IgD-negative memory B cell (primary cell): ENCODE results near the gene GALNT18. TPM values are rescaled to one million over a fixed set of nuclear protein-coding genes. Genes with fewer than 3 reads are reported as not detected.
A peak's percentile ranks its signal among the peaks of the same experiment; 100 is the strongest.

Experiments used
- H3K27ac Mint-ChIP-seq, 3 donors: one replicate each; pipeline ENCODE4 v1.8.0; 2020 to 2022; ENCODE audit warnings: mild to moderate bottlenecking in 3 of 3, mixed read lengths in 3 of 3, moderate library complexity in 1 of 3
- H3K27me3 Mint-ChIP-seq: one replicate; pipeline ENCODE4 v1.8.0; 2021; ENCODE audit warnings: mixed read lengths
- H3K36me3 Mint-ChIP-seq: one replicate; pipeline ENCODE4 v1.8.0; 2020; ENCODE audit warnings: mild to moderate bottlenecking, mixed read lengths
- H3K4me1 Mint-ChIP-seq, 3 donors: one replicate each; pipeline ENCODE4 v1.8.0; 2020 to 2022; ENCODE audit warnings: mixed read lengths in 3 of 3, mild to moderate bottlenecking in 1 of 3
- H3K4me3 Mint-ChIP-seq, 4 donors: one replicate each; pipeline ENCODE4 v1.8.0; 2020 to 2022; ENCODE audit warnings: mild to moderate bottlenecking in 4 of 4, mixed read lengths in 4 of 4, moderate library complexity in 3 of 4
- H3K9me3 Mint-ChIP-seq, 3 donors: one replicate each; pipeline ENCODE4 v1.8.0; 2020 to 2021; ENCODE audit warnings: mixed read lengths in 3 of 3, mild to moderate bottlenecking in 1 of 3
- polyA plus RNA-seq: library from polyadenylated mRNA; unstranded; fragments of 300-500 nt; fragmentation: Illumina TruSeq; gene quantifications from one replicate; pipeline ENCODE4 v1.2.3, GENCODE V29; 2021

GALNT18 gene
- polyA plus RNA-seq, 1 donor from 2014 or later = not detected

DNA sequence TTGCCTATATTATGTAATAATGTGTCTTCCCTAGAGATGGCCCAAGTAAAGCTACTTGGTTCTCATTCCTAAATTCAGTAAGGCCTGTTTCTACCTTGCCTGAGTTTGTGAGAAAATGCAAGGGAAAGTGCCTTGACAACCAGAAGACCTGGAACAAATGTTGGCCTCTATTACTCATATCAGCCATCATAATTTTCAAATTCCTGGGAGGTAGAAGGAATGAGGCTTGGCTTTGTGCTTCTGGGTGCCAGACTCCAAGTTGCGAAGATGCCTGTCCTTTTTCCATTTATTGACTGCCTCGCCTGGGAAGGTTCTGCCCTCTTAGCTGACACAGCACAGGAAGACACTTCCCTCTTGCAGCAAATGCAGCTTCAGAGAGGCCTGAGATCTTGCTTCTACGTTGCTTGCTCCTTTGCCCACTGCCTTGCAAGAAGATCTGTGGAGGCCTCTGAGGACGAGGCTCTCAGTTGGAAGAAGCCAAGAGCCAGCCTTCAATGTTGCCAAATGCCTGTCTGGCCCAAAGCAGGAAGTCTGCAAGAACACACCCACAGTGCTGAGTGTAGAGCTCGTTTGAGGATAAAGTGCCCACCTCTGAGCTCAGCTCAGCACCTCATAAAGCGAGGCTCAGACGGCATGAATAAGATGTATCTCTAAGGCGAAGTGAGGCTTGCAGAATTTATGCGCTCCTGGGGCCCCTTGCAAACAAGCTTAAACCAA, 120.1 kb downstream of the GALNT18 start:
- H3K9me3 Mint-ChIP-seq = no peaks in the 10 kb centered on the region

DNA sequence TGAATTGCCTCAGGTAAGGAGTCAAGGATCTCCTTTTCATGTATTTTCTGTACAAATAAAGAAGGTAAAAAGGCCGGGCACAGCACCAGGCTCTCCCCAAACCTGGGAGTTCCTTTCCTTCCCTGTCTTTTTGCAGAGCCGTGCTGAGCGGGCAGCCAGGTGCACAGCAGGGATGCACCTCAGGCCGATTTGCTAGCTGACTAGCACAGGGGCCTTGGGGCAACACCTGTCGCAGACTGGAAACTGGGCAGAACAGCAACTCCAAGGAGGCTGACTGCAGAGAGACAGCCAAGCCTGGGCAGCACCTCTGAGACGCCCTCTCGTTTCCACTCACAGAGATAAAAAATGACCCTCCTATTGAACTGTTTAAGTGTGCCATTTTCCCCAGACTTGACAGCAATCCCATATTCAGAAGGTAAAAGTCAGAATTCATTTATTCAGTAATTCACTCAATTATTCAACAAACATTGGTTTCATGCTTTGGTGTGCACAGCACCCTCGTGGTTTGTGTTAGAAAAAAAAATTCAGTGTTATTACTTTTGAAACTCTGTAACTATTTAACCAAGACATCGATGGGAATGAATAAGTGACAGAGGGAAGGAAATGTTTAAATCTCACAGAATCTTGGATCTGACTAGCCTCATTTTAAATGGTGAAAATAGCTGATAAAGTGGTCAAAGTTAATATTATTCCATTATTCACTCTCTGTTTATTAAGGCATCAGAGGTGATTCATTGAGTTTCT, 120.9 kb downstream of the GALNT18 start:
- Mint-ChIP-seq H3K27ac (no peak overlapping the region), H3K4me3 (no peak overlapping the region), H3K9me3 (no peaks in the 10 kb centered on the region)

More for the DNA sequence above, 120.1 kb downstream of the GALNT18 start:
- Mint-ChIP-seq H3K4me3 (no peak overlapping the region), H3K27ac (no peak overlapping the region), H3K27me3 (peaks cover 8% of the 10 kb centered on the region), H3K36me3 (no peaks in the 10 kb centered on the region), H3K4me1 (no peaks in the 10 kb centered on the region)

DNA sequence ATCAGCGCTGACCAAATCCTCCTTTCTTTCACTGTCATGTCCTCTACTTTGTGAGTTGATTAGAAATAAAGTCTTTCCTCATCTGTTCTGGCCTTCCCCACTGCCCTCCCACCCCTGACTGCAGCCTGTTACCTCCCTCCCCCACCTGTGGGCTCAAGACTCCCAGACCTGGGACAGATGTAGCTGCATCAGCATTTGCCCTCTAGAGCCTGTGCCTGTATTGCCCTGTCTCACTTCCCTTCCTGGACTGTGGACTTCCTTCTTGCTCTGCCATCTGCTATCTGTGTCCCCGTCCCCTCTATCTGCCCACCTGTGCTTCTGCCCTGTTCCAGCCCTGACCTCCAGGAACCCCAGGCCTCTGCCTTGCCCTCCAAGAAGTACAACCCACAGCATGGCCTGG, 122.5 kb downstream of the GALNT18 start:
- H3K4me1 Mint-ChIP-seq = no peaks in the 10 kb centered on the region
- H3K36me3 Mint-ChIP-seq = no peaks in the 10 kb centered on the region
- H3K27me3 Mint-ChIP-seq = peaks cover 2% of the 10 kb centered on the region
- no peaks in the 10 kb centered on the region for H3K9me3 Mint-ChIP-seq
- H3K4me3 Mint-ChIP-seq = no peak overlapping the region
- no peak overlapping the region for H3K27ac Mint-ChIP-seq

More for the DNA sequence above, 120.9 kb downstream of the GALNT18 start:
- H3K4me1 Mint-ChIP-seq = no peaks in the 10 kb centered on the region
- no peaks in the 10 kb centered on the region for H3K36me3 Mint-ChIP-seq
- H3K27me3 Mint-ChIP-seq = peaks cover 5% of the 10 kb centered on the region

DNA sequence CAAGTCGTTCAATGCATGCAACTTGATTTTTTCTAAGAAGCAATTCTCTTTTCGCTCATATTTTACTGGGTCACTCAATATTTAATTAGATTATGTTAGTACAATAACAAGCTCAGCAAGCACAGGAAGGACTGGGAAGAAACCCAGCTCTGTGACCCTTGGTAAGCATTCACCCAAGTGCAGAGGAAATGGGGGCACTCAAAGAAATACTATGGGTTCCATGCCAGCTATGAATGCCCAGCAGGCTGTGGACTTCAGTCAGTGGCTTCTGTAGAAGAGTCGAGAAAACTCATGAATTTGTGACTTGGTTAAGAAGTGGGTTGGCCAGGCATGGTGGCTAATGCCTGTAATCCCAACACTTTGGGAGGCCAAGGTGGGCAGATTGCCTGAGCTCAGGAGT, 123.6 kb downstream of the GALNT18 start:
- no peaks in the 10 kb centered on the region for H3K9me3 Mint-ChIP-seq
- no peaks in the 10 kb centered on the region for H3K4me1 Mint-ChIP-seq
- H3K27ac Mint-ChIP-seq = peak overlapping the region in 1 of 3 donors; percentile 76
- H3K36me3 Mint-ChIP-seq = no peaks in the 10 kb centered on the region
- H3K4me3 Mint-ChIP-seq = no peak overlapping the region
- peaks cover 2% of the 10 kb centered on the region for H3K27me3 Mint-ChIP-seq

- no peaks in the 10 kb centered on the region for H3K9me3 Mint-ChIP-seq
- no peaks in the 10 kb centered on the region for H3K27me3 Mint-ChIP-seq
- H3K36me3 Mint-ChIP-seq = no peaks in the 10 kb centered on the region
- H3K4me3 Mint-ChIP-seq = no peak overlapping the region
- no peaks in the 10 kb centered on the region for H3K4me1 Mint-ChIP-seq
- no peak overlapping the region for H3K27ac Mint-ChIP-seq
Measured at GRCh38 chr11:11496879-11497278, 124.9 kb downstream of the GALNT18 start.

- no peak overlapping the region for H3K4me3 Mint-ChIP-seq
- H3K36me3 Mint-ChIP-seq = no peaks in the 10 kb centered on the region
- H3K9me3 Mint-ChIP-seq = no peaks in the 10 kb centered on the region
- no peaks in the 10 kb centered on the region for H3K4me1 Mint-ChIP-seq
- no peaks in the 10 kb centered on the region for H3K27me3 Mint-ChIP-seq
- H3K27ac Mint-ChIP-seq = no peak overlapping the region
Measured at GRCh38 chr11:11494348-11494747, 127.5 kb downstream of the GALNT18 start.

DNA sequence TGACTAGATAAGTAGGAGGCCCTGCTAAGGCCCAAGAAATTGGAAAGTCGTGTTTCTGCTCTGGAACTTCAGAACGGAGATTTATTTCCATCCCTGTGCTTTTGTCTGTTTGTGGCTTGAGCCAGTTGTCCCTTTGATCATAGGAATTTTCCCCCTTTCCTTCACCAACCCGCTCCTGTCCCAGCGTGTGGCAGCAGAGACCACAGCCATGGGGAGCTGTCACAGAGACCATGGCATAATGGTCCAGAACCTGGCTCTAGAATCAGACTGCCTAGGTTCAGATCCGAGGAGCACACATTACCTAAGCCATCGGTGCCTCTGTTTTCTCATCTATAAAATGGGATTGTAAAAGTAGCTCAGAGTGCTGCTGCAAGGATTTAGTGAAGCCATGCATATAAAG, 128.1 kb downstream of the GALNT18 start:
- Mint-ChIP-seq H3K9me3 (no peaks in the 10 kb centered on the region), H3K4me3 (no peak overlapping the region), H3K27me3 (no peaks in the 10 kb centered on the region), H3K27ac (no peak overlapping the region), H3K4me1 (no peaks in the 10 kb centered on the region), H3K36me3 (no peaks in the 10 kb centered on the region)

- H3K4me3 Mint-ChIP-seq = no peak overlapping the region
- no peaks in the 10 kb centered on the region for H3K27me3 Mint-ChIP-seq
- H3K4me1 Mint-ChIP-seq = peaks cover 0 to 1% (median 0%) of the 10 kb centered on the region in 3 donors
Measured at GRCh38 chr11:11491589-11491988, 130.2 kb downstream of the GALNT18 start.

DNA sequence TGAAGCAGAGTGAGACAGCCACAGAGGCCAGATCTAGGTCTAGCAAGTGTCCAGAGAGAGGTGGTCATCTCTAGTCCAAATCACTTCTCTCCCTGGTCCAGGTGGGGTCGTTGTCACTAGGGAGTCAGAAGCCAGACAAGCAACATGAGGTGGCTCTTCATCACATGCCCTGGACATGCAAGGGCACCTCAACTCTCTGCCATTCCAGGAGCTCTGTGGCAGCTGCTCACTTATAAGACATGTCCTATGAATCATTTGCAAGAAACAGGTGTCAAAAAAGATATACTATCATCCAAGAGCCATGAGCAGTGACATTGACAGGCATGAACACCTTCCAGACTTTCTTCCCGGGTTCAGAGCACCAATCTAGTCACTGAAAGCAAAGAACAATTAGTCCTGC, 130.8 kb downstream of the GALNT18 start:
- H3K4me3 Mint-ChIP-seq = no peak overlapping the region
- no peaks in the 10 kb centered on the region for H3K9me3 Mint-ChIP-seq
- H3K4me1 Mint-ChIP-seq = peaks cover 0 to 1% (median 0%) of the 10 kb centered on the region in 3 donors
- no peak overlapping the region for H3K27ac Mint-ChIP-seq
- no peaks in the 10 kb centered on the region for H3K27me3 Mint-ChIP-seq
- H3K36me3 Mint-ChIP-seq = no peaks in the 10 kb centered on the region

More at GRCh38 chr11:11491589-11491988, 130.2 kb downstream of the GALNT18 start:
- Mint-ChIP-seq H3K27ac (no peak overlapping the region), H3K36me3 (no peaks in the 10 kb centered on the region), H3K9me3 (no peaks in the 10 kb centered on the region)

GRCh38 chr11:11486423-11486822, 135.4 kb downstream of the GALNT18 start:
- no peaks in the 10 kb centered on the region for H3K36me3 Mint-ChIP-seq
- H3K27ac Mint-ChIP-seq = no peak overlapping the region
- H3K27me3 Mint-ChIP-seq = no peaks in the 10 kb centered on the region
- peaks cover 0 to 3% (median 0%) of the 10 kb centered on the region in 3 donors for H3K4me1 Mint-ChIP-seq
- no peaks in the 10 kb centered on the region for H3K9me3 Mint-ChIP-seq
- no peak overlapping the region for H3K4me3 Mint-ChIP-seq

DNA sequence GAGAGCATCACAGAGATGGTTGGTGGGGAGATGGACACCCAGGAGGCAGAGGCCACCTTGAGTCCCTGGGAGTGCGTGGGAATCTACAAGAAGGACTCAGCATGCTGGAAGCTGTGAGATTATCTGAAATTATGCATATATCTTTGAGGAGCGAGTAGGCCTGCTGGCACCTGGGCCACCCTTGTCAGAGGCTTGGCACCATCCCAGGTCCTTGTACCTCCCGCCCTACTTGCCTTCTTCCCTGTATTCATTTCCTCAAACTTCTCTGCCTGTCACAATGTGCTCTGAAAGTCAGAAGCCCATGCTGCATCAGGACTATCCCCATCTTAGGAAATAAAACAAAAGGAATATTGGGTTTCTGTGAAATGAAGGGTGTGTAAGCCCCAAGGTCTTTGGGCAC, 135.8 kb downstream of the GALNT18 start:
- H3K36me3 Mint-ChIP-seq = no peaks in the 10 kb centered on the region
- H3K4me1 Mint-ChIP-seq = peaks cover 0 to 3% (median 0%) of the 10 kb centered on the region in 3 donors
- no peak overlapping the region for H3K4me3 Mint-ChIP-seq
- no peaks in the 10 kb centered on the region for H3K27me3 Mint-ChIP-seq
- no peak overlapping the region for H3K27ac Mint-ChIP-seq
- no peaks in the 10 kb centered on the region for H3K9me3 Mint-ChIP-seq

- Mint-ChIP-seq H3K36me3 (no peaks in the 10 kb centered on the region), H3K4me3 (no peak overlapping the region), H3K27me3 (no peaks in the 10 kb centered on the region), H3K9me3 (no peaks in the 10 kb centered on the region), H3K27ac (no peak overlapping the region), H3K4me1 (peaks cover 0 to 3% (median 0%) of the 10 kb centered on the region in 3 donors)
Measured at GRCh38 chr11:11483627-11484026, 138.2 kb downstream of the GALNT18 start.

DNA sequence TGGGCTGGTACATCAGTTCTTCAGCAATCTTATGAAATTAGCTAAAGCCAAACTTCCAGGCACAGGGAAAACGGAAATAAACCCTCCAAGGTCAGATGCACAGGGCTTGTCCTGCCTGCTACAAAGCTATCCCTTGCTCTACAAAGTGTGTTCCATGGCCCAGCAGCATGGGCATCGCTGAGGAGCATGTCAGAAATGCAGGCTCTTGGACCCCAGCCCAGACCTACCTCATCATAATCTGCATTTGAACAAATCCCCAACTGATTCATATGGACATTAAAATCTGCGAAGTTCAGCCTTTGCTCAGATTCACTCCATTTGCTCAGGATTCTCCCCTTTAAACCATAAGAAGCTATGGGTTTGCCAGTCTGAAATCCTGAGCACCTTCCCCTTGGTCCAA, 139.1 kb downstream of the GALNT18 start:
- Mint-ChIP-seq H3K4me3 (no peak overlapping the region), H3K9me3 (no peaks in the 10 kb centered on the region), H3K4me1 (peaks cover 0 to 3% (median 0%) of the 10 kb centered on the region in 3 donors), H3K27me3 (no peaks in the 10 kb centered on the region), H3K36me3 (no peaks in the 10 kb centered on the region), H3K27ac (no peak overlapping the region)

GRCh38 chr11:11481371-11481770, 140.4 kb downstream of the GALNT18 start:
- Mint-ChIP-seq H3K36me3 (no peaks in the 10 kb centered on the region), H3K4me3 (no peak overlapping the region), H3K4me1 (peaks cover 0 to 1% (median 0%) of the 10 kb centered on the region in 3 donors), H3K27me3 (no peaks in the 10 kb centered on the region), H3K9me3 (no peaks in the 10 kb centered on the region), H3K27ac (no peak overlapping the region)

DNA sequence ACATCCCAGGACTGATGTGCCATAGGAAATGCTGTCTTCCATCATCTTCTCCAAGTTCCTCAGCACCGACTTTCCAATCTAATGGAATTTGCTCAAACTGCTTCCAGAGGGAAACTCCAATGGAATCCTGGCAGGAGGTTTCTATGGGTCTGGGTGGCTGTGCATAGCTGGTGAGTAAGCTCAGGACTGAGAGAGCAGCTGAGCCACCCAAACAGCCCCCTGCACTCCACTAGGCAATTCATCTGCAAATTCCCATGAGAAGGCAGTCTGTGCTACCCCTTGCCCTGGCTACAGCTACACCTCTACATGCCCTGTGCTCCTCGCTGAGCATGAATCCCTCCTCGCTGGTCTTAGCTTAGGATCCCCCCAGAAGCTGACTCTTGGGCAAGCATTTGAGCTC, 140.8 kb downstream of the GALNT18 start:
- H3K4me3 Mint-ChIP-seq = no peak overlapping the region
- H3K36me3 Mint-ChIP-seq = no peaks in the 10 kb centered on the region
- H3K27ac Mint-ChIP-seq = no peak overlapping the region
- H3K9me3 Mint-ChIP-seq = no peaks in the 10 kb centered on the region
- peaks cover 0 to 1% (median 0%) of the 10 kb centered on the region in 3 donors for H3K4me1 Mint-ChIP-seq
- H3K27me3 Mint-ChIP-seq = no peaks in the 10 kb centered on the region

DNA sequence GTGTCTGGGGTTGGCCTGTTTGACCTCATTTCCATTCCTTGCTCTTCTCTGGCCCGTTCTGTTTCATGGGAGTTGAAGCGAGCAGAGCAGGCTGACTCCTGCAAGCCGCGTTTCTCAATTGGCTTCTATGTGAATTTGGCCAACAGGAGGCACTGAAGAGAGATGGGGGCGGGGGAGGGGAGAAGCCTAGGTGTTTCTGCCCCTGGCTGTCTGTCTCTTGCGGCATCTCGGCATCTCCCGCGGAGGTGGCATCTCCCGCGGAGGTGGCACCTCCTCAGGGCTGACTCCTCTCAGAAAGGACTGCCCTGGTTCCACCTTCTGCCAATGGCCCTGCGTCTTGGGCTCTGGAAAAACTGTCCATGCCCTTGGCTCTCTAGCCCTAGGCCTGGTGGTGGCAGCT, 143.1 kb downstream of the GALNT18 start:
- no peaks in the 10 kb centered on the region for H3K9me3 Mint-ChIP-seq
- H3K4me3 Mint-ChIP-seq = no peak overlapping the region
- H3K27me3 Mint-ChIP-seq = no peaks in the 10 kb centered on the region
- H3K4me1 Mint-ChIP-seq = no peaks in the 10 kb centered on the region
- no peaks in the 10 kb centered on the region for H3K36me3 Mint-ChIP-seq
- H3K27ac Mint-ChIP-seq = peak overlapping the region in 1 of 3 donors; percentile 40
